ENCODE data around the gene PPM1J. TPM values are rescaled to one million over a fixed set of nuclear protein-coding genes. Genes with fewer than 3 reads are reported as not detected.
A peak's percentile ranks its signal among the peaks of the same experiment; 100 is the strongest.

The PPM1J gene
- total RNA-seq, 1 donor from 2014 or later: 5.2 TPM

DNA sequence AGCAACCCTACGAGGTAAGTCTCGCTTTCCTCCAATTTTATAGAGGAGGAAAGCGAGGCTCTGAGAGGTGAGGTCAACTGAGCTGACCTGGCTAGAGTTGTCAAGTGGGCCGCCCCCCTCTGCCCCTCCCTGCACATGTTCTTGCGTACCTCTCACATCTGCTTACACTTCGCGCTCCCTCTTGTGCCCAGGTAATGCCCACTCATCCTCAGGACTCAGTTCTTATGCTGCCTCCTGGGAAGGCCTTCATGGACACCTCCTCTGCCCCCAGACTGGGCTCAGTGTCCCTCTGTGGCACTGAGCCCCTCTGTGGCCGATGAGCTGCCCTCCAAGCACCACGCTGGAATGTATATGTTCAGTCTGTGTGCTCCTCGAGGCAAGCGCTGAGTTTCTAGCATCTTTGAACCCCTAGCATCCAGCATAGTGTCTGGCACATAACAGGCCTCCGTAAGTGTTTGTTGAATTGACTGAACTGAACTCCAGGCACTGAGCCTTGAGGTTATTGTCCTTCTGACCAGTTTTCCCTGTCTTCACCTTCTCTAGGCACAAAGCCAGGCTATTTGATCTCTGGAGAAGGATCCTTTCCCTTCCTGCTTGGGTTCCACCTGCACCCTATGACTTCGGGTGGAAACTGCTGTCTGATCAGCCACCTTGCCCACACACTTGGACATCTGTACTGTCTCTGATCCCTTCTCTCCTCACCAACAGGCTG, 27.2 kb downstream of the PPM1J start:
- peaks cover 32% of the 10 kb centered on the region for H3K36me3 Mint-ChIP-seq (ENCODE audit: low read depth, unreplicated experiment)
- no peak for FAIRE-seq
- peaks cover 34% of the 10 kb centered on the region for H4K20me1 ChIP-seq (ENCODE audit: insufficient read depth, low read length)
- H3K4me3 Mint-ChIP-seq (ENCODE audit: unreplicated experiment): peak overlapping the region; percentile 62
- peaks cover 22% of the 10 kb centered on the region for H3K4me1 Mint-ChIP-seq (ENCODE audit: low read depth, unreplicated experiment)
- H3K4me3 ChIP-seq (ENCODE audit: insufficient read depth, low read depth, low read length): no peak overlapping the region
- TF ChIP-seq, protein P1, sequence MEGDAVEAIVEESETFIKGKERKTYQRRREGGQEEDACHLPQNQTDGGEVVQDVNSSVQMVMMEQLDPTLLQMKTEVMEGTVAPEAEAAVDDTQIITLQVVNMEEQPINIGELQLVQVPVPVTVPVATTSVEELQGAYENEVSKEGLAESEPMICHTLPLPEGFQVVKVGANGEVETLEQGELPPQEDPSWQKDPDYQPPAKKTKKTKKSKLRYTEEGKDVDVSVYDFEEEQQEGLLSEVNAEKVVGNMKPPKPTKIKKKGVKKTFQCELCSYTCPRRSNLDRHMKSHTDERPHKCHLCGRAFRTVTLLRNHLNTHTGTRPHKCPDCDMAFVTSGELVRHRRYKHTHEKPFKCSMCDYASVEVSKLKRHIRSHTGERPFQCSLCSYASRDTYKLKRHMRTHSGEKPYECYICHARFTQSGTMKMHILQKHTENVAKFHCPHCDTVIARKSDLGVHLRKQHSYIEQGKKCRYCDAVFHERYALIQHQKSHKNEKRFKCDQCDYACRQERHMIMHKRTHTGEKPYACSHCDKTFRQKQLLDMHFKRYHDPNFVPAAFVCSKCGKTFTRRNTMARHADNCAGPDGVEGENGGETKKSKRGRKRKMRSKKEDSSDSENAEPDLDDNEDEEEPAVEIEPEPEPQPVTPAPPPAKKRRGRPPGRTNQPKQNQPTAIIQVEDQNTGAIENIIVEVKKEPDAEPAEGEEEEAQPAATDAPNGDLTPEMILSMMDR (IDR thresholded peaks at IDR 0.05; ENCODE audit: insufficient read depth, low read depth, low read length): no peak
- TF ChIP-seq EZH2 (IDR thresholded peaks at IDR 0.05; ENCODE audit: insufficient read depth, low read length): no peak
- peaks cover 20% of the 10 kb centered on the region for H3K79me2 ChIP-seq (ENCODE audit: insufficient read depth, low read length)
- no peaks in the 10 kb centered on the region for H3K9me3 ChIP-seq (ENCODE audit: insufficient read depth, low read depth, low read length)
- no peak overlapping the region for H2AFZ ChIP-seq (ENCODE audit: low read depth, low read length)
- H3K9me3 Mint-ChIP-seq (ENCODE audit: unreplicated experiment): peaks cover 4% of the 10 kb centered on the region
- H3K4me1 ChIP-seq (ENCODE audit: insufficient read depth, low read length): no peaks in the 10 kb centered on the region
- DNase-seq (ENCODE audit: low read depth): no peak
- no peak overlapping the region for H3K4me2 ChIP-seq (ENCODE audit: low read length)
- no peak overlapping the region for H3K9ac ChIP-seq (ENCODE audit: low read length)
- no peaks in the 10 kb centered on the region for H3K27me3 Mint-ChIP-seq (ENCODE audit: low read depth, unreplicated experiment)
- no peaks in the 10 kb centered on the region for H3K27me3 ChIP-seq (ENCODE audit: insufficient read depth, low read length)
- H3K27ac ChIP-seq (ENCODE audit: low read depth, low read length): no peak overlapping the region
- peak overlapping the region; percentile 58 for H3K27ac Mint-ChIP-seq (ENCODE audit: unreplicated experiment)
- H3K36me3 ChIP-seq (ENCODE audit: insufficient read depth, low read length): peaks cover 9% of the 10 kb centered on the region

DNA sequence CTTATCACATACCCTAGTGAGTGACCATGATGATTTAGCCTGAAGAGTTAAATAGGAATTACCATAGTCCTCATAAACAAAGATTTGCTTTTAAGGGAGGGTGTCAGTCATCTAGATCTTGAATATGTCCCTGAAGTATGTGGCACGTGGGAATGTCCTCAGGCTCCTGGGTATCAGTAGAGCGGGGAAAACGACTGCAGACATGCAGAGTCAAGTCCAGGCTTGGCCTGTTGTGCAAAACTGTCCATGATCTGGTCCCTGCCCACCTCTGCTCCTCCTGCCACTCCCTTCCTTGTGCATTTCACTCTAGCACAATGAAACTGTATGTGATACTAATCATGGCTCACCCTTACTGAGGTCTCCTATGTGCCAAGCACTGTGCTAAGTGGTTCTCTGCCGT, 27.8 kb downstream of the PPM1J start:
- H3K27ac Mint-ChIP-seq (ENCODE audit: unreplicated experiment): no peak overlapping the region
- peaks cover 36% of the 10 kb centered on the region for H4K20me1 ChIP-seq (ENCODE audit: insufficient read depth, low read length)
- no peak overlapping the region for H3K27ac ChIP-seq (ENCODE audit: low read depth, low read length)
- peaks cover 4% of the 10 kb centered on the region for H3K9me3 Mint-ChIP-seq (ENCODE audit: unreplicated experiment)
- H3K36me3 ChIP-seq (ENCODE audit: insufficient read depth, low read length): peaks cover 7% of the 10 kb centered on the region
- no peaks in the 10 kb centered on the region for H3K4me1 ChIP-seq (ENCODE audit: insufficient read depth, low read length)
- H3K27me3 ChIP-seq (ENCODE audit: insufficient read depth, low read length): no peaks in the 10 kb centered on the region
- TF ChIP-seq EZH2 (IDR thresholded peaks at IDR 0.05; ENCODE audit: insufficient read depth, low read length): no peak
- TF ChIP-seq, protein P1 (IDR thresholded peaks at IDR 0.05; ENCODE audit: insufficient read depth, low read depth, low read length): no peak
- H3K4me3 Mint-ChIP-seq (ENCODE audit: unreplicated experiment): no peak overlapping the region
- no peak overlapping the region for H3K4me3 ChIP-seq (ENCODE audit: insufficient read depth, low read depth, low read length)
- no peak overlapping the region for H2AFZ ChIP-seq (ENCODE audit: low read depth, low read length)
- DNase-seq (ENCODE audit: low read depth) (no peak), FAIRE-seq (no peak)
- no peaks in the 10 kb centered on the region for H3K27me3 Mint-ChIP-seq (ENCODE audit: low read depth, unreplicated experiment)
- H3K9me3 ChIP-seq (ENCODE audit: insufficient read depth, low read depth, low read length): no peaks in the 10 kb centered on the region
- peaks cover 22% of the 10 kb centered on the region for H3K4me1 Mint-ChIP-seq (ENCODE audit: low read depth, unreplicated experiment)
- H3K79me2 ChIP-seq (ENCODE audit: insufficient read depth, low read length): peaks cover 22% of the 10 kb centered on the region
- H3K4me2 ChIP-seq (ENCODE audit: low read length): no peak overlapping the region
- H3K36me3 Mint-ChIP-seq (ENCODE audit: low read depth, unreplicated experiment): peaks cover 29% of the 10 kb centered on the region
- H3K9ac ChIP-seq (ENCODE audit: low read length): no peak overlapping the region

DNA sequence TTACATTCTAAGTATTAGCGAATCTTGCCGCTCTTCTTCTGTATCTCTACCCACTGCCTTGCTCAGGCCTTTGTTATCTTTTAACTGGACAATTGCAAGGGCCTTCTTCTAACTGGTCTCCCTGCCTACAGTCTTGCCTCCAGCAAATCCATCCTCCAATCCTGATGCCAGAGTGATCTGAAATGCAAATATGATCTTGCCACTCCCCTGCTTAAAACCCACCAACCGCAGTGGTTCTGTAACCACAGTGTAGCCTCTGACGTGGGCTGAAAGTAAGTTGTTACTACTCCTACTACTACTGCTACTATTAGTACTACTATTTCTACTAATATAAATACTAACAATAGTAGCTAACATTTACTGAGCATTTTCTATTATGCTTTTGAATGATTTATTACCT, 28.3 kb downstream of the PPM1J start:
- Histone ChIP-seq H3K9ac (ENCODE audit: low read length) (no peak overlapping the region), H3K9me3 (ENCODE audit: insufficient read depth, low read depth, low read length) (no peaks in the 10 kb centered on the region), H3K27ac (ENCODE audit: low read depth, low read length) (no peak overlapping the region), H2AFZ (ENCODE audit: low read depth, low read length) (no peak overlapping the region), H3K4me1 (ENCODE audit: insufficient read depth, low read length) (no peaks in the 10 kb centered on the region), H3K4me2 (ENCODE audit: low read length) (no peak overlapping the region), H4K20me1 (ENCODE audit: insufficient read depth, low read length) (peaks cover 39% of the 10 kb centered on the region), H3K4me3 (ENCODE audit: insufficient read depth, low read depth, low read length) (no peak overlapping the region), H3K79me2 (ENCODE audit: insufficient read depth, low read length) (peaks cover 24% of the 10 kb centered on the region), H3K36me3 (ENCODE audit: insufficient read depth, low read length) (peaks cover 7% of the 10 kb centered on the region), H3K27me3 (ENCODE audit: insufficient read depth, low read length) (no peaks in the 10 kb centered on the region)
- Mint-ChIP-seq H3K4me3 (ENCODE audit: unreplicated experiment) (no peak overlapping the region), H3K4me1 (ENCODE audit: low read depth, unreplicated experiment) (peaks cover 22% of the 10 kb centered on the region), H3K36me3 (ENCODE audit: low read depth, unreplicated experiment) (peaks cover 25% of the 10 kb centered on the region), H3K9me3 (ENCODE audit: unreplicated experiment) (no peaks in the 10 kb centered on the region), H3K27me3 (ENCODE audit: low read depth, unreplicated experiment) (no peaks in the 10 kb centered on the region), H3K27ac (ENCODE audit: unreplicated experiment) (no peak overlapping the region)
- FAIRE-seq (no peak), DNase-seq (ENCODE audit: low read depth) (no peak)
- TF ChIP-seq EZH2 (IDR thresholded peaks at IDR 0.05; ENCODE audit: insufficient read depth, low read length): no peak
- TF ChIP-seq, protein P1 (IDR thresholded peaks at IDR 0.05; ENCODE audit: insufficient read depth, low read depth, low read length): no peak
